HG03159 (cell line): ENCODE data around the gene PIP5K1C.

Experiments used
- ATAC-seq: cut with Tn5 transposase; IDR thresholded peaks from one replicate; pipeline ENCODE4 v1.9.1; 2021; ENCODE audit warnings: mild to moderate bottlenecking, moderate library complexity; ENCODE audit not compliant: unreplicated experiment

The PIP5K1C gene

GRCh38 chr19:3664879-3665642, 35.2 kb downstream of the PIP5K1C start:
- no peak for ATAC-seq

GRCh38 chr19:3663838-3664237, 36.4 kb downstream of the PIP5K1C start:
- no peak for ATAC-seq

DNA sequence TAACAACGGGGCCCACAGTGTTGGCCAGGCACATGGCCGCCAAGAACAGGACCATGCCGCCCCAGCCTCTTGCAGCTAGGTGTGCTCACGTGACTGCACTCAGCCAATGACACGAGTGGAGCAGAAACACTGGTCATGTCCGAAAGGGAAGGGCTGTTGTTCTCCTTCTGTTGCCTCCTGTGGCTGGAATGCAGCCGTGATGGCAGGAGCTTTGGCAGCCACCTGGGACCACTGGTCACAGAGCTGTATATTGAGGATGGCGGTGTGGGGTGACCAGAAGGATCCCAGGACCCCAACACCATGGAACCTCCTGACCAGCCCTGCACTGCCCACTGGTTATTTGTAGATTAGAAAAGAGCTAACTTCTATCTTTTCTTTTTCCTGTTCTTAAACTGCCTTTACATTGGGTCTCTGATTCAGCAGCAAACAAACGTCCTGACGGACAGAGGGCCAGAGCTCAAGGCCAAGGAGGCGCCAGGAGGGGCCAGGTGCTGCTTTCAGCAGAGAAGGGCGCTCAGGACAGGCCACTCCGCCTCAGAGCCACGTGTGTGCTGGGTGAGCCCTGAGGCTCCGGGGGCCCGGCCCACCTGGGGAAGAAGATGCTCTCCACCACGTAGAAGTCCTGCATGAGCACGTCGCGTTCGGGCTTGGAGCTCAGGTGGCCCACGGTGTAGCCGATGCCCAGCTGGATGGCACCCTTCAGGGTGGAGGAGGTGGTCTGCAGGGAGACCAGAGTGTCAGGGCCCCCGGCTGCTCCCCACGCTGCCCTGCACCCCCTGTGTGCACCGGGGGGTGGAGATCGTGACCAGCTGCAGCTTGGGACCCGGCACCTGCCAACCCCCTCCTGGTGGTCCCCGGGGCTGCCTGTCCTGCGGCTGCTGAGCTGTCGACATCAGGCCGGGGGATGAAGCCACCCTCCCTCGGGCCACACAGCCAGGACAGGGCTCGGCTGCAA, 38.7 kb downstream of the PIP5K1C start:
- ATAC-seq, result no peak

- no peak for ATAC-seq
Observed at GRCh38 chr19:3660493-3661219, 39.6 kb downstream of the PIP5K1C start.

GRCh38 chr19:3659746-3660112, 40.5 kb downstream of the PIP5K1C start:
- no peak for ATAC-seq

DNA sequence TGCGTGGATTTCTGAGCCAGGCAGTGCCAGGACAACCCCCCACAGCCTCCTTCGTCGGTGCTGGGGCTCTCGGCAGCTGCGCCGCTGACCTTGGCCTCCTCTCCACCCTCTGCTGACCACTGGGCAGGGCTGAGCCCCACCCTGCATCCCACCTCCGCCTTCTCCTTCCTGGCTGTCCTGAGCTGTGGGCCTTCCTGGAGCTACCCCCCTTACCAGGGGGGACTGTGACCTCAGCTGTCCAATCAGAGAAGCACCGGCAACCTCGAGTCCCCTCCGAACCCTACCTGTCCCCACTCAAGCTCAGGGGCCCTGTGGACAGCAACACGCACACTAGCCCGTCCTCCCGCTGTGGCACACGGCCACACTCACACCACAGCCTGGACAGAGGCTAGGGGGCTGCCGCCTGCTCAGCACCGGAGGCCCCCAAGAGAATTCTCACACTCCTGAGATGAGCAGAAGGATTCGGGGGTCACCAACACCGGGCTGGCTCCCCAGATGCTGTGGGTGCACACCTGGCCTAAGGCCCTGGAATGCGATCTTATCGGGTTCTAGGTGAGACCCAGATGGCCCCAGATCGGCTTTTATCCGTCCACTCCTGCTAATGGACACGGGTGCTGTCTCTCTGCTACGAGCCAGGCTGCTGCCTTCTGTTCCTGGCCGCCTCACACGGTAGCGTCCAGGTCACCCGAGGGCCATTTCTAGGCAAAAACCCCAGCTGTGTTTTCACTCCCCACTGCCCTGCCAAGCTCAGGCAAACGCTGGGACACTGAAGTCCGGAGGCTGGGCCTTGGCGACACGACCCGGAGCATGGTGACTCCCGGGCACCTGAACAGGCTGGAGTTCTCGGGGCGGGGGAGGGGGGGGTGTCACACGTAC, 41.2 kb downstream of the PIP5K1C start:
- no peak for ATAC-seq

- ATAC-seq, result no peak
Observed at GRCh38 chr19:3658004-3658869, 42.0 kb downstream of the PIP5K1C start.

DNA sequence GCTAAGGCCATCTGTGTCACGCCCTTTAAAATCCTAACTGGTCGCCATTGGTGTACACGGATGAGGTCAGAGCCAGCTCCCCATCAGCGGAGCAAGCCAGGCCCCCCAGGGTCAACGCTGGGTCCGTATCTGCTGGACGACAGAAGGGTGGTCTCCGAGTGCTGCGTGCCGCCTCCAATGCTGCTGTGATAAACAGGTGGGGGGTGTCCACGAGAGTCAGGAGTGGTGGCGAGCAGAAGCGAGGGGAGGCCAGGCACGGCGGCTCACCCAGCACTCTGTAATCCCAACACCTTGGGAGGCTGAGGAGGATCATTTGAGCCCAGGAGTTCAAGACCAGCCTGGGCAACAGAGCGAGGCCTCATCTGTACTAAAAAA, 42.9 kb downstream of the PIP5K1C start:
- ATAC-seq, result no peak

- ATAC-seq, result no peak
Observed at GRCh38 chr19:3656747-3657394, 43.4 kb downstream of the PIP5K1C start.

GRCh38 chr19:3656073-3656746, 44.1 kb downstream of the PIP5K1C start:
- ATAC-seq, result no peak

DNA sequence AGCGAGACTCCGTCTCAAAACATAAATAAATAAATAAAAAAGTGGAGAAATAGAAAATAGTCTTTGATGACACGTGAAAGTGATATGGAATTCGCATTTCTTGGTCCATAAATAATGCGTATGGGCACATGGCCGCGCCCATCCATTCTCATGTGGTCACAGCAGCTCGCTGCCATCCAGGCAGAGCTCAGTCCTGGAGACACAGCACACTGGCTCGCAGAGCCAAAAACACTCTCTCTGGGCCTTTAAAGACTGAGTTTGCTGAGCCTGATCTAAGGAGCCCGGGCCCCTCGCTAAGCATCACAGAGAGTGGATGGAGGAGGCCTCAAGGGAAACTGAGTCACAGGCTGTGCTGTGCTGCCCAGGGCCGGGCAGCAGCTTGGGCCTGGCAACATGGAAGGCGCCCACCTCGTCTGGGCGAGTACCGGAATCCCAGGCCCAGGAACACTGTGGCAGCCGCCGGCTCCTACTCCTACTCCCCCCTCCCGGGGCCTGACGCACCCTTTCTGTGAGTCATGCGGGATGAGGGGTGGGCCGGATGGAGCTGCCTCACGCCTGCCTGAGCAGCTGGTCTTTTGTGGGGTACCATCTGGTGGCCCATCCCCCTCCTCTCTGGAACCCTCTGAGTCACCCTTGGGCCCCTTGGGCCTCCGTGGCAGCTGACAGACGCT, 44.7 kb downstream of the PIP5K1C start:
- ATAC-seq, result no peak

DNA sequence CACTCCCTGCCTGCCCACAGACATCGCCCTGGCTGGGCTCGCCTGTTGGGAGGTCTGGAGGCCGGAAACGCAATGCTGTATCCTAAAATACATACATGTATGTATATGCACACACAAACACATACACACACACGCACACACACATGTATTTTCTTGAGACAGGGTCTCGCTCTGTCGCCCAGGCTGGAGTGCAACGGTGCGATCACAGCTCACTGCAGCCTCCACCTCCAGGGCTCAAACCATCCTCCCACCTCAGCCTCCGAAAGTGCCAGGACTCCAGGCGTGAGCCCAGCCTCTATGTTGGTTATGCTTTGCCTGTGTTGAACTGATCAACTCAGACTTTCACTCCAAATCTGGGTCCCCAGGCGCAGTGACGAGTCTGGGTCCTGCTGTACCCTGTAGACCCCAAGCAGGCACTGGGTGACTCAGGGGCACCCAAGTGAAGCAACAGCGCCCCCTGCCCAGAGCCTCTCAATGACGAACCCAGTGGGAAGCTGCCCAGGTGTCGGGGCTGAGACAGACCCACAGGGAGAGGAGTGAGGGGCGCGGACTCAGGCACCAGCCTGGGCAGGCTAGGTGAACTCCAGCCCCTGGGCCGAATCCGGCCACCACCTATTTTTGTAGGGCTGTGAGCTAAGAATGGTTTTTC, 46.3 kb downstream of the PIP5K1C start:
- no peak for ATAC-seq

DNA sequence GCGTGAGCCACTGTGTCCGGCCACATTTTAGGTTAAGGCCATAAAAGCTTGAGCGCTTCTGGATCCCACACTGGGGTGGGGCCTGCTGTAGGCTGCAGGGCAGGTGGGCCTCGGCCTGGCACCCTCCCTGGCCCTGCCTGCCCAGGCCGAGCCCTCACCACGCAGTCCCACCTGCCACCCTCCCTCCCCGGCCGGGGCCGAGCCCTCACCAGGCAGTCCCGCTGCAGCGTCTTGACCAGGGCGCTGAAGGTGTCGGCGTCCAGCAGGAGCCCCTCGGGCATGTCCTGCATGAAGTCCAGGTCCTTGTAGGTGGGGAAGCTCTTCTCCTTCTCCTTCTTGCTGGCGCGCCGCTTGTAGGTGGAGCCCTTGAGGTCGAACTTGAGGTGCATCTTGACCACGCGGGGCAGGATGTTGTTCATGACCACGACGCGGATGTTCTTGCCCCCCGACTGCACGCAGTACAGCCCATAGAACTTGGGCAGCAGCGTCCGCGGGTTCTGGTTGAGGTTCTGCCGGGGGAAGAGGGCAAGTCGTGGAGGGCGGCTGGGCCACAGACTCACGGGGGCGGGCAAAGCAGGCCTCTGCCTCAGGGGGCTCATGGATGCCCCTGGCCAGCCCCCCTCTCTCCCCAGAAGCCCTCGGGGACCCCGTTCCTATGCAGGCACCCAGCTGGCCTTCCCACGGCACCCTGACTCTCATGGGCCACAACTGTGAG, 47.0 kb downstream of the PIP5K1C start:
- ATAC-seq, result no peak

DNA sequence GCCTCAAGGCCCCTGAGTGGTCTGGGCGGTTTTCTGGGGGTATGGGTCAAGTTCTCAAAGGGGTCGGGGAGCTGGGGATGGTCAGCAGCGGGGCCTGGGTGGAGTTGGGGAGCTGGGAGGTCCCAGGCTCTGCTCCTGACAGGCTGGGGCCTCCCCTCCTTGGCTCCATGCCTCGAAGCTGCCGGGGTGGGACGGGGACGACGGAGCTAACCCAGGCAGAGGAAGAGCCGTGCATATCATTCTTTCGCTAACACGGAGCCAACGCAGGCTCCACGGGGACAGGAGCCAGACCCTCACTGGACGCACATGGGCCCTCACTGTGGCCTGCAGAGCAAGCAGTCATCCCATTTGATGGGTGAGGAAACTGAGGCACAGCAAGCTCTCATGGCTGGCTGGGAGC, 47.8 kb downstream of the PIP5K1C start:
- ATAC-seq, result no peak

DNA sequence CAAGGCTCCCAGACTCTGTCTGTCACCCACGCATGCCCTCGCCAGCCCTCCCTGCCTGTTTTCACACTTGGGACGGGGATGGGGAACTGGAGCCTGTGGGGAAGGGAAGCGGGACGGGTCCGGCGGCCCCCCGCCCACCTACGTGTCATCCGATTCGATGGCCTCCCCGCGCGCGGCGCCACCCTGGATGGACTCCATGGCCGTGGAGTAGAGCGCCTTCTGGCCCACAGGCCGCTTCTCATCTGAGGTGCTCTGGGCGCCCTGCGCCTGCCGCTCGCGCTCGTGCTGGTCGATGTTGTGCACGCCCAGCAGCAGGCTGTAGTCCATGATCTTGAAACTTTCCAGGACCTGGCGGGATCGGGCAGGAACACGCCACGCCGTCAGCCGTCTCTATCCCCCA, 48.6 kb downstream of the PIP5K1C start:
- no peak for ATAC-seq

- no peak for ATAC-seq
Observed at GRCh38 chr19:3649888-3650287, 50.4 kb downstream of the PIP5K1C start.
